Mesenchymal stem cell (in vitro differentiated cells and primary cell): ENCODE measurements around the gene ALOX12B.

Experiments used
- DNase-seq: peaks from one replicate; pipeline ENCODE4 v3.0.0-alpha.2; 2013
- H2AFZ ChIP-seq: one replicate; pipeline ENCODE4 v1.6.1; 2013; ENCODE audit warnings: low read depth, mild to moderate bottlenecking, control low read depth, inconsistent platforms, low read length, moderate library complexity
- H2AK5ac ChIP-seq: 2 replicates; pipeline ENCODE4 v1.6.1; 2013; ENCODE audit warnings: low read length, moderate library complexity, mild to moderate bottlenecking, inconsistent platforms; ENCODE audit not compliant: severe bottlenecking
- H2BK120ac ChIP-seq: one replicate; pipeline ENCODE4 v1.6.1; 2013; ENCODE audit warnings: low read depth, mild to moderate bottlenecking, inconsistent platforms, low read length, moderate library complexity
- H2BK12ac ChIP-seq, 2 experiments: one replicate each; pipeline ENCODE4 v1.6.1; 2013; ENCODE audit warnings: inconsistent platforms in 2 of 2, low read length in 2 of 2, mild to moderate bottlenecking in 2 of 2, moderate library complexity in 2 of 2, control low read depth in 1 of 2
- H2BK15ac ChIP-seq: one replicate; pipeline ENCODE4 v1.6.1; 2013; ENCODE audit warnings: mild to moderate bottlenecking, low read depth, inconsistent platforms; ENCODE audit not compliant: poor library complexity, severe bottlenecking
- H2BK5ac ChIP-seq: 2 replicates; pipeline ENCODE4 v1.6.1; 2013; ENCODE audit warnings: low read depth, mild to moderate bottlenecking, low read length, control low read depth, inconsistent platforms; ENCODE audit not compliant: poor library complexity, severe bottlenecking
- H3K14ac ChIP-seq, 2 experiments: one replicate each; pipeline ENCODE4 v1.6.1; 2013; ENCODE audit warnings: inconsistent platforms in 2 of 2, low read length in 2 of 2, control low read depth in 1 of 2, mild to moderate bottlenecking in 1 of 2, moderate library complexity in 1 of 2
- H3K18ac ChIP-seq, 2 experiments: one replicate each; pipeline ENCODE4 v1.6.1; 2013; ENCODE audit warnings: inconsistent platforms in 2 of 2, low read length in 2 of 2, control low read depth in 1 of 2, low read depth in 1 of 2, mild to moderate bottlenecking in 1 of 2
- H3K23ac ChIP-seq, 2 experiments: one replicate each; pipeline ENCODE4 v1.6.1; 2013; ENCODE audit warnings: inconsistent platforms in 2 of 2, low read length in 2 of 2, mild to moderate bottlenecking in 2 of 2, moderate library complexity in 2 of 2, control low read depth in 1 of 2
- H3K27ac ChIP-seq: 2 replicates; pipeline ENCODE4 v1.5.1; 2013; ENCODE audit warnings: mild to moderate bottlenecking, moderate library complexity, low read length, control low read depth, inconsistent platforms; ENCODE audit not compliant: poor library complexity, severe bottlenecking
- H3K27me3 ChIP-seq, 2 experiments: 2 replicates each; pipeline versions ENCODE4 v1.6.1 to v1.7.0; 2013; ENCODE audit warnings: low read length in 2 of 2, mild to moderate bottlenecking in 2 of 2, moderate library complexity in 2 of 2, control low read depth in 1 of 2, inconsistent platforms in 1 of 2; ENCODE audit not compliant: control insufficient read depth in 1 of 2, insufficient read depth in 1 of 2
- H3K36me3 ChIP-seq, 2 experiments: 2 replicates each; pipeline versions ENCODE4 v1.6.1 to v1.7.0; 2013; ENCODE audit warnings: low read length in 2 of 2, control low read depth in 1 of 2, inconsistent platforms in 1 of 2, low read depth in 1 of 2, mild to moderate bottlenecking in 1 of 2; ENCODE audit not compliant: insufficient read depth in 2 of 2, control insufficient read depth in 1 of 2
- H3K4ac ChIP-seq, 2 experiments: one replicate each; pipeline ENCODE4 v1.6.1; 2013; ENCODE audit warnings: inconsistent platforms in 2 of 2, low read length in 2 of 2, mild to moderate bottlenecking in 2 of 2, moderate library complexity in 2 of 2, control low read depth in 1 of 2, low read depth in 1 of 2
- H3K4me1 ChIP-seq: 2 replicates; pipeline ENCODE4 v1.6.1; 2013; ENCODE audit warnings: low read depth, low read length, control low read depth; ENCODE audit not compliant: control insufficient read depth, insufficient read depth
- H3K4me2 ChIP-seq: 2 replicates; pipeline ENCODE4 v1.6.1; 2013; ENCODE audit warnings: low read length, mild to moderate bottlenecking, inconsistent platforms; ENCODE audit not compliant: poor library complexity, severe bottlenecking
- H3K4me3 ChIP-seq, 2 experiments: 2 replicates each; pipeline versions ENCODE4 v1.5.1 to v1.7.0; 2013; ENCODE audit warnings: low read length in 2 of 2, mild to moderate bottlenecking in 2 of 2, control low read depth in 1 of 2, low read depth in 1 of 2; ENCODE audit not compliant: insufficient read depth in 1 of 2
- H3K79me1 ChIP-seq: replicated peaks from 2 replicates; pipeline ENCODE4 v1.6.1; 2013; ENCODE audit warnings: mild to moderate bottlenecking, control low read depth, low read length, inconsistent platforms; ENCODE audit not compliant: poor library complexity, severe bottlenecking
- H3K9ac ChIP-seq: 2 replicates; pipeline ENCODE4 v1.7.0; 2013; ENCODE audit warnings: mild to moderate bottlenecking, low read length, moderate library complexity
- H3K9me3 ChIP-seq: 2 replicates; pipeline ENCODE4 v1.7.0; 2013; ENCODE audit warnings: mild to moderate bottlenecking, low read length; ENCODE audit not compliant: control insufficient read depth
- H4K8ac ChIP-seq: one replicate; pipeline ENCODE4 v1.6.1; 2013; ENCODE audit warnings: inconsistent platforms, mild to moderate bottlenecking, low read length, moderate library complexity
- H4K91ac ChIP-seq: one replicate; pipeline ENCODE4 v1.6.1; 2013; ENCODE audit warnings: mild to moderate bottlenecking, low read length, inconsistent platforms
- WGBS: methylation state at CpG from one replicate; pipeline ENCODE4 v1.1.7; 2013; ENCODE audit warnings: mixed read lengths; 5-methylcytosine and 5-hydroxymethylcytosine counted together

The ALOX12B gene

DNA sequence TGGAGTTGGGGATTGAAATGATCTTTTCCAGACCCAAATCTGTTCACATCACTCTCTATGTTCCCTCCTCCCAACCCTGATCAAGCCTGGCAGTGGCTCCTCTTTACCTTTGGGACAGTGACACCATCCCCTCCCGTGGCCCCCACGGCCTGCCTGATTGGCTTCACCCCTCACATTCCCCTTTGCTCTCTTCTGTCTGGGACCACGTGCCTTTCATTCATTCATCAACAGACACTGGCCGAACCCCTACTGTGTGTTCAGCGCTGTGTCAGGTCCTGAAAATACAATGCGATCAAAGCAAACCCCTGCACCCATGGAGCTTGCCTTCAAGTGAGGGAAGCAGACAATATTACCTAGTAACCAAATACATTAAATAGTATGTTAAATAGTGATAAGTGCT is 2.2 kb upstream of the ALOX12B start:
- no peak overlapping the region for H3K18ac ChIP-seq
- H2BK12ac ChIP-seq = no peak overlapping the region
- no peak overlapping the region for H3K4ac ChIP-seq
- no peak overlapping the region for H2AK5ac ChIP-seq
- no peak overlapping the region for H3K9ac ChIP-seq
- H2BK15ac ChIP-seq = no peak overlapping the region
- no peak overlapping the region for H3K27ac ChIP-seq
- 73% methylated on average over 6 of the region's 6 CpGs for WGBS
- no peaks in the 10 kb centered on the region for H3K36me3 ChIP-seq
- H2BK5ac ChIP-seq = no peak overlapping the region
- no peak overlapping the region for H2BK120ac ChIP-seq
- H3K27me3 ChIP-seq = peaks cover 69 to 76% of the 10 kb centered on the region in 2 experiments
- DNase-seq = no peak
- no peaks in the 10 kb centered on the region for H3K9me3 ChIP-seq
- H3K14ac ChIP-seq = no peak overlapping the region
- H2AFZ ChIP-seq = no peak overlapping the region
- H4K8ac ChIP-seq = no peak overlapping the region
- H3K23ac ChIP-seq = no peak overlapping the region
- no peak overlapping the region for H3K4me2 ChIP-seq
- no peak overlapping the region for H3K4me3 ChIP-seq
- H4K91ac ChIP-seq = no peak overlapping the region
- no peaks in the 10 kb centered on the region for H3K79me1 ChIP-seq
- peaks cover 2% of the 10 kb centered on the region for H3K4me1 ChIP-seq

DNA sequence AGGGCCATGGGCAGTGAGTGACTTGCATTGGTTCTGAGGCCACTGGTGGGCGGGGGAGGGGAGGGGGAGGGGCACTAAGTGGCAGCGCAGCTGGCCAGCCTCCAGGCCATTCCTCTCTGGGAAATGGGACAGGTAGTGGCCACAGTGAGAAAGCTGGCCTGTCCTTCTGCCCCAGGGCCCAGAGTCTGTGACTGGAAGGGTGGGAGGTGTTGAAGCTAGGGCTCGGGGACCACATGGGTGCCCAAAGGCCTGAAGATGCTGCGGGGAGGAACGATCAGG is 375 bp upstream of the ALOX12B start:
- no peak overlapping the region for H2AFZ ChIP-seq
- no peak overlapping the region for H3K4ac ChIP-seq
- H3K18ac ChIP-seq = no peak overlapping the region
- H3K4me3 ChIP-seq = no peak overlapping the region
- no peak overlapping the region for H2BK15ac ChIP-seq
- H3K36me3 ChIP-seq = no peaks in the 10 kb centered on the region
- H2AK5ac ChIP-seq = no peak overlapping the region
- no peaks in the 10 kb centered on the region for H3K9me3 ChIP-seq
- H3K4me2 ChIP-seq = no peak overlapping the region
- peaks cover 2% of the 10 kb centered on the region for H3K4me1 ChIP-seq
- 82% methylated on average over 5 of the region's 5 CpGs for WGBS
- H2BK120ac ChIP-seq = no peak overlapping the region
- H3K79me1 ChIP-seq = no peaks in the 10 kb centered on the region
- H3K27me3 ChIP-seq = peaks cover 77 to 84% of the 10 kb centered on the region in 2 experiments
- H4K8ac ChIP-seq = no peak overlapping the region
- H3K14ac ChIP-seq = no peak overlapping the region
- no peak overlapping the region for H3K23ac ChIP-seq
- no peak overlapping the region for H3K9ac ChIP-seq
- H2BK12ac ChIP-seq = no peak overlapping the region
- H3K27ac ChIP-seq = no peak overlapping the region
- no peak overlapping the region for H4K91ac ChIP-seq
- no peak overlapping the region for H2BK5ac ChIP-seq
- DNase-seq = no peak

DNA sequence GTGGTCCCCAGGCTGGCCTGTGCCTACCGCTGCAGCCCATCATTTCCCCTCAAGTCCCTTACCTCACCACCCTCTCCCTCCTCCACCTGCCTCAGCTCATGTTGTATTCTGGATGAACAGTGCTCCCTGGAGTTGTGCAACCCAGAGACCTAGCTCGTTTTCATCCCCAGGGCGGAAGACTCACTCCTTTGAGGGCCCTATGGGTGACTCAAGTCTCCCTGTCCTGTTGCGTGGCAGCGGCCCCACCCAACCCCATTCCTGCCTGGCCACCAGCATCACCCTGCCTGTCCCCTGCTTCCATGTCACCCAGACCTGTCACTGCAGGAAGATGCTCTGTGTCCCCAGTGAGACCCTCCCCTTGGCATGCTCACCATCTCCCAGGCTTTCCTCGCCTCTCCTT is 3.3 kb downstream of the ALOX12B start:
- no peak overlapping the region for H3K14ac ChIP-seq
- no peak overlapping the region for H2BK12ac ChIP-seq
- no peak overlapping the region for H2BK120ac ChIP-seq
- H4K8ac ChIP-seq = no peak overlapping the region
- H3K27me3 ChIP-seq = peaks cover 84 to 86% of the 10 kb centered on the region in 2 experiments
- H3K4ac ChIP-seq = no peak overlapping the region
- H3K9me3 ChIP-seq = no peaks in the 10 kb centered on the region
- H3K4me3 ChIP-seq = no peak overlapping the region
- no peak overlapping the region for H3K23ac ChIP-seq
- H4K91ac ChIP-seq = no peak overlapping the region
- peaks cover 13% of the 10 kb centered on the region for H3K4me1 ChIP-seq
- no peak for DNase-seq
- no peak overlapping the region for H3K27ac ChIP-seq
- no peak overlapping the region for H3K18ac ChIP-seq
- H2BK15ac ChIP-seq = no peak overlapping the region
- no peaks in the 10 kb centered on the region for H3K79me1 ChIP-seq
- WGBS = 91% methylated on average over 5 of the region's 6 CpGs
- no peak overlapping the region for H3K9ac ChIP-seq
- H2AK5ac ChIP-seq = no peak overlapping the region
- H2AFZ ChIP-seq = no peak overlapping the region
- H3K4me2 ChIP-seq = no peak overlapping the region
- H2BK5ac ChIP-seq = no peak overlapping the region
- H3K36me3 ChIP-seq = no peaks in the 10 kb centered on the region

DNA sequence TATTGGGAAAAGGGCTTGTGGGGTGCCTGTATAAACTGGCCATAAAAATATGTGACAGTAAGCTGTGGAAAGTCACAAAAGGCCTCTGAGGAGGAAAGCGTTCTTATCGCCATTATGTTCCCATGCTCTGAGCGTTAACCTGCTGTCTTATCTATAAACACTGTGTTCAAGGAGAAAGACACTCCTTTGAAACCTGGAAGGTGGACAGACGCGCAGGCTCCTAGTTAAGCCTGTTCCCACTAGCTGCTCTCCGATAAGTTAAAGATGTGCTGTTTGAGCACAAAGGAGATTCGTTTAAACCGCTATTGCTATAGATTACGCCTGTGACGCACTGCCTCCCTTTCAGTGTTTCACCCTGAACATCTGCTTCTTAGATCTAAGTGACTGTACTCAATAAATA is 5.2 kb downstream of the ALOX12B start:
- no peak overlapping the region for H3K18ac ChIP-seq
- H3K9me3 ChIP-seq = no peaks in the 10 kb centered on the region
- H2BK5ac ChIP-seq = no peak overlapping the region
- H2AFZ ChIP-seq = no peak overlapping the region
- H3K27ac ChIP-seq = no peak overlapping the region
- no peak overlapping the region for H4K8ac ChIP-seq
- H2BK12ac ChIP-seq = no peak overlapping the region
- peaks cover 12% of the 10 kb centered on the region for H3K4me1 ChIP-seq
- no peak for DNase-seq
- H3K79me1 ChIP-seq = no peaks in the 10 kb centered on the region
- H2BK120ac ChIP-seq = no peak overlapping the region
- no peak overlapping the region for H3K14ac ChIP-seq
- H3K27me3 ChIP-seq = peaks cover 84 to 90% of the 10 kb centered on the region in 2 experiments
- H2AK5ac ChIP-seq = no peak overlapping the region
- H2BK15ac ChIP-seq = no peak overlapping the region
- H3K9ac ChIP-seq = no peak overlapping the region
- H3K36me3 ChIP-seq = no peaks in the 10 kb centered on the region
- H3K23ac ChIP-seq = no peak overlapping the region
- no peak overlapping the region for H3K4me2 ChIP-seq
- no peak overlapping the region for H3K4ac ChIP-seq
- no peak overlapping the region for H3K4me3 ChIP-seq
- WGBS = 98% methylated on average over 10 of the region's 10 CpGs
- no peak overlapping the region for H4K91ac ChIP-seq
